Measurements from ENCODE around the gene PPP2R3B.
"Not testable (repeated sequence)": the region's sequence is repeated elsewhere in the genome, so short reads cannot be mapped to it uniquely, and the experiment has no call there.

The PPP2R3B gene

DNA sequence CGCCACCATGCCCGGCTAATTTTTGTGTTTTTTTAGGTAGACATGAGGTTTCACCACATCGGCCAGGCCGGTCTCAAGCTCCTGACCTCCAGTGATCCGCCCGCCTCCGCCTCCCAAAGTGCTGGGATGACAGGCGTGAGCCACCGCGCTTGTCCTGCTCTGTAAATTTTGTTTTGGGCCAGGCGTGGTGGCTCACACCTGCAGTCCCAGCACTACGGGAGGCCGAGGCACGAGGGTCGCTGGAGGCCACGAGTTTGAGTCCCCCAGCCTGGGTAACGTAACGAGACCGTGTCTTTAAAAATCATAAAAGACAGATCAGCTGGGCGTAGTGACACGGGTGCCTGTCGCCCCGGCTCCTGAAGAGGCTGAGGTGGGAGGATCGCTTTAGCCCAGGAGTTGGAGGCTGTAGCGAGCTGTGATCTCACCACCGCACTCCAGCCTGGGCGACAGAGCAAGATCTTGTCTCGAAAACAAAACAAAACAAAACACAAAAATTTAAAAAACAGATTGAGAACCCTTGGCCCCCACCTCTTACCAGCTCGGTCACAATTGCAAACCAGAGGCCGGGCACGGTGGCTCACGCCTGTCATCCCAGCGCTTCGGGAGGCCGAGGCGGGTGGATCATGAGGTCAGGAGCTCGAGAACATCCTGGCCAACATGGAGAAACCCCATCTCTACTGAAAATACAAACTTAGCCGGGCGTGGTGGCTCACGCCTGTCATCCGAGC, 34.0 kb upstream of the PPP2R3B start:
- TF ChIP-seq, protein P1, sequence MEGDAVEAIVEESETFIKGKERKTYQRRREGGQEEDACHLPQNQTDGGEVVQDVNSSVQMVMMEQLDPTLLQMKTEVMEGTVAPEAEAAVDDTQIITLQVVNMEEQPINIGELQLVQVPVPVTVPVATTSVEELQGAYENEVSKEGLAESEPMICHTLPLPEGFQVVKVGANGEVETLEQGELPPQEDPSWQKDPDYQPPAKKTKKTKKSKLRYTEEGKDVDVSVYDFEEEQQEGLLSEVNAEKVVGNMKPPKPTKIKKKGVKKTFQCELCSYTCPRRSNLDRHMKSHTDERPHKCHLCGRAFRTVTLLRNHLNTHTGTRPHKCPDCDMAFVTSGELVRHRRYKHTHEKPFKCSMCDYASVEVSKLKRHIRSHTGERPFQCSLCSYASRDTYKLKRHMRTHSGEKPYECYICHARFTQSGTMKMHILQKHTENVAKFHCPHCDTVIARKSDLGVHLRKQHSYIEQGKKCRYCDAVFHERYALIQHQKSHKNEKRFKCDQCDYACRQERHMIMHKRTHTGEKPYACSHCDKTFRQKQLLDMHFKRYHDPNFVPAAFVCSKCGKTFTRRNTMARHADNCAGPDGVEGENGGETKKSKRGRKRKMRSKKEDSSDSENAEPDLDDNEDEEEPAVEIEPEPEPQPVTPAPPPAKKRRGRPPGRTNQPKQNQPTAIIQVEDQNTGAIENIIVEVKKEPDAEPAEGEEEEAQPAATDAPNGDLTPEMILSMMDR (conservative IDR thresholded peaks at IDR 0.05; ENCODE audit: control insufficient read depth, insufficient read depth, low read depth, low read length): no peak
- no peak for DNase-seq (ENCODE audit: low read depth)

DNA sequence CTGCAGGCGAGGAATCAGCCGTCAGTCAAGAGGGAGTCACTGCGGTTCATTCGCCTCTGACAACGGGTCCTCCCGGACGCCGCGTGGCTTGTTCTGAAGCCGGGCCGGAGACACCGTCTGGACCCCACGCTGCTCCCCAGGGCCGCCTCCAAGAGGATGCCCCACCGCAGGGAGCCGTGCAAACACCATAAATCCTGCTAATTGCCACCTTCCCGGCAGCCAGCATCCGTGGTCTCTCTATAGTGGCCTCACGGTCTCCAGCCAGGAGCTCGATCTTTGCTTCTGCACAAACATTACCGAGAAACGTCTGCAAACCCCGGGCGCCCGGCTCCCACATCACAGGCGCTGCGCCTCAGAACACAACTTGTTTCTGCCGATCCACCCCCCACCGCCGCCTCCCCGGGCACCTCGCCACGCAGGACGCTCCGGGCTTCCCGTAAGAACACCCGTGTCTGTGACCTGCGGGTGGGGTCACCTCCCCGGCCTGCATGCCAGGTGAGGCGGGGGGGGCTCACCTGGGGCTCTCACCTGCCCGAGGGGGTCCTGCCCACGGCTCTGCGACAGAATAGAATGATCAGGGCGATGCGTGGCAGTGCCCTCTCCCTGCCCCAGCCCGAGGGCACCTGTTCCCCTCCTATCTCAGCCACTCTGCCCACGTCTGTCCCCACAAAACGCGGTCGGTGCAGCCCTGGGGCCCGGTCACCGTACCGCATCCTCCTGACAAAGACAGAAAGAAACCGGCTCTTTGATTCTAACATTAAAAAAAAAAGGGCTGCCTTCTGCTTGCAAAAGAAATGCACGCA, 32.4 kb upstream of the PPP2R3B start:
- no peak overlapping the region for H3K4me3 ChIP-seq (ENCODE audit: control insufficient read depth, low read depth, low read length)
- DNase-seq (ENCODE audit: low read depth): no peak
- TF ChIP-seq, protein P1 (conservative IDR thresholded peaks at IDR 0.05; ENCODE audit: control insufficient read depth, insufficient read depth, low read depth, low read length): no peak

More for the DNA sequence above, 34.0 kb upstream of the PPP2R3B start:
- H3K4me3 ChIP-seq (ENCODE audit: control insufficient read depth, low read depth, low read length): no peak overlapping the region

DNA sequence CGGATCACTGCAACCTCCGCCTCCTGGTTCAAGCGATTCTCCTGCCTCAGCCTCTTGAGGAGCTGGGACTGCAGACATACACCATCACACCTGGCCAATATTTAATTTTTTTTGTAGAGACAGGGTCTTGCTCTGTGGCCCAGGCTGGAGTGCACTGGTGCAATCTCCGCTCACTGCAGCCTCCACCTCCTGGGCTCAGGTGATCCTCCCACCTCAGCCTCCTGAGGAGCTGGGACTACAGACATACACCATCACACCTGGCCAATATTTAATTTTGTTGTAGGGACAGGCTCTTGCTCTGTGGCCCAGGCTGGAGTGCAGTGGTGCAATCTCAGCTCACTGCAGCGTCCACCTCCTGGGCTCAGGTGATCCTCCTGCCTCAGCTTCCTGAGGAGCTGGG, 28.8 kb upstream of the PPP2R3B start:
- H3K4me3 ChIP-seq (ENCODE audit: control insufficient read depth, low read depth, low read length); DNase-seq (ENCODE audit: low read depth): not testable (repeated sequence)

DNA sequence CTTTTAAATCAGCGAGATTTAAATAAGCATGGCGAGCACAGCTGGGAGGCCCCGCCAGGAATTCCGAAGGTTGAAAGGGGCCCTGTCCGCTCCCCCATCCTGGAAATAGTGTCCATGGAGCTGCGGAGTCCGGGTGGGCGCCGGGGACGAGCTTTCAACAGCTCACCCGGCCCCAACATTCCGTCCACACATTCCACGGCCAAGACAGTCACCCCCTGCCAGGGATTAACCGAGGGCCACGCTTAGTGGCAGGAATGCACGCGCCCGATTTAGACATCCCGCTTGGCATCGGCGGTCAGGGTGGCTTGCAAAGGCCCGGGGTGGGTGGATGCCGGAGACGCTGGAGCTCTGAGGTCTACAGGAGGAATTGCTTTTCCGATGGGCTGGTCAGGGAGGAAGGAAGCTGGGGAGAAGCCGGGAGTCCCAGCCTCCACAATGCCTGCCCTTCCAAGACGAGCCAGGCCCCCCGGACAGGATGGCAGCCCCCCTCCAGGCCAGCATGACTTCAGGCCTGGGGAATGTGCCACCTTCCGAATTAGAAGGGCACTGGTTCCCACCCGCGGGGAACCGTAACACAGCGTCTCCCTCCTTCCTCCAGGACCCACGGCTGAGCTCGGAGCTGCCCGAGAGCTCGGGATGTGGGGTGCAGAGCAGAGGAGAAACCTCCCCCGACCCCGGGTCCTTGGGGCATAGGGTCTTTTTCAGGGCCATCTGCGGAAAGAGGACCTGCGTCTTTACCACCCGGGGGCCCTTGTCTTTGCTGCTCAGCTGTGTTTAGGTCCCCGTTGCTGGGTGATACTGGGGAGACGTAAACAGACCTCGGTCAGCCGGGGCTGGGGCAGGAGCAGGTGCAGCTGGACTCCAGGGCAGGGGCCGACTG, 26.9 kb upstream of the PPP2R3B start:
- TF ChIP-seq, protein P1 (conservative IDR thresholded peaks at IDR 0.05; ENCODE audit: control insufficient read depth, insufficient read depth, low read depth, low read length): no peak
- no peak overlapping the region for H3K4me3 ChIP-seq (ENCODE audit: control insufficient read depth, low read depth, low read length)
- no peak for DNase-seq (ENCODE audit: low read depth)

DNA sequence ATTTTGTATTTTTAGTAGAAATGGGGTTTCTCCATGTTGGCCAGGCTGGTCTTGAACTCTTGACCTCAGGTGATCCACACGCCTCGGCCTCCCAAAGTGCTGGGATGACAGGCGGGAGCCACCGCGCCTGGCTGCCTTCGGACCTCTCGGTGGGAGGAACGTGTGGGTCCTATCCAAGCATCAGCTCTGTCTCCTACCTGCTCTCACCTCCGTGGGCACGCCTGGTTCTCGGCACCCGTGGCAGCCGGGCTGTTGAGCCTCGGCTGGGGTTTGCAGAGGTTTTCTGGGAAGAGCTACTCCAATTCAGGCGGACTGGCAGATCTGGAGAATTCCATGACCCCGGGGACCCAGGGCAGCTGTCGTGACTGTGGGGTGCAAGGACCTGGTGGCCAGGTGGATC, 23.6 kb upstream of the PPP2R3B start:
- no peak for DNase-seq (ENCODE audit: low read depth)
- no peak overlapping the region for H3K4me3 ChIP-seq (ENCODE audit: control insufficient read depth, low read depth, low read length)
- TF ChIP-seq, protein P1 (conservative IDR thresholded peaks at IDR 0.05; ENCODE audit: control insufficient read depth, insufficient read depth, low read depth, low read length): no peak

DNA sequence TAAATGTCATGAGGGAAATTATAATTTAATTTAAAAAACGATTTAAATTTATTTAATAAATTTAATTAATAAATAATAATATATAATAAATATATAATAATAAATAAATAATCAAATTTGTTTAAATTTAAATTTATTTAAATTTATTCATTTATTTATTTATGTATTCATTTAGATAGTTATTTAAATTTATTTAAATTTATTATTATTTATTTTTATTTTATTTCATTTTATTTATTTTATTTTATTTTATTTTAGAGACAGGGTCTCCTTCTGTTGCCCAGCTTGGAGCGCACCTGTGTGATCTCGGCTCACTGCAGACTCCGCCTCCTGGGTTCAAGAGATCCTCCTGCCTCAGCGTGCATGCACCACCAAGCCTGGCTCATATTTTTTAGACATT, 18.4 kb upstream of the PPP2R3B start:
- DNase-seq (ENCODE audit: low read depth): no peak
- no peak overlapping the region for H3K4me3 ChIP-seq (ENCODE audit: control insufficient read depth, low read depth, low read length)
- TF ChIP-seq, protein P1 (conservative IDR thresholded peaks at IDR 0.05; ENCODE audit: control insufficient read depth, insufficient read depth, low read depth, low read length): no peak

Measured in fibroblast of mammary gland (primary cell).